ENCODE results near the gene STC2.
A peak's percentile ranks its signal among the peaks of the same experiment; 100 is the strongest.

Gene STC2

GRCh38 chr5:173340451-173340850, 12.2 kb upstream of the STC2 start:
- Histone ChIP-seq H3K36me3 (ENCODE audit: control insufficient read depth in 1 of 2, insufficient read depth in 2 of 2, low read length in 2 of 2) (no peaks in the 10 kb centered on the region), H3K4me1 (ENCODE audit: control insufficient read depth in 1 of 2, insufficient read depth in 2 of 2, low read length in 2 of 2) (no peaks in the 10 kb centered on the region), H3K9me3 (ENCODE audit: control insufficient read depth in 1 of 2, low read length in 2 of 2) (no peaks in the 10 kb centered on the region), H3K27ac (ENCODE audit: low read depth, low read length) (no peak overlapping the region), H3K4me3 (ENCODE audit: low read depth in 1 of 2, low read length in 2 of 2) (no peak overlapping the region), H3K9ac (ENCODE audit: low read depth in 1 of 2, low read length in 2 of 2) (no peak overlapping the region), H3K27me3 (ENCODE audit: control insufficient read depth in 1 of 2, insufficient read depth in 2 of 2, low read length in 2 of 2) (peaks cover 0 to 10% of the 10 kb centered on the region in 2 donors)

GRCh38 chr5:173339286-173339685, 11.1 kb upstream of the STC2 start:
- no peak overlapping the region for H3K4me3 ChIP-seq (ENCODE audit: low read depth in 1 of 2, low read length in 2 of 2)
- no peak overlapping the region for H3K9ac ChIP-seq (ENCODE audit: low read depth in 1 of 2, low read length in 2 of 2)
- H3K27me3 ChIP-seq (ENCODE audit: control insufficient read depth in 1 of 2, insufficient read depth in 2 of 2, low read length in 2 of 2), result peaks cover 0 to 10% of the 10 kb centered on the region in 2 donors
- no peak overlapping the region for H3K27ac ChIP-seq (ENCODE audit: low read depth, low read length)
- no peaks in the 10 kb centered on the region for H3K4me1 ChIP-seq (ENCODE audit: control insufficient read depth in 1 of 2, insufficient read depth in 2 of 2, low read length in 2 of 2)
- H3K36me3 ChIP-seq (ENCODE audit: control insufficient read depth in 1 of 2, insufficient read depth in 2 of 2, low read length in 2 of 2), result no peaks in the 10 kb centered on the region
- no peaks in the 10 kb centered on the region for H3K9me3 ChIP-seq (ENCODE audit: control insufficient read depth in 1 of 2, low read length in 2 of 2)

- H3K4me1 ChIP-seq (ENCODE audit: control insufficient read depth in 1 of 2, insufficient read depth in 2 of 2, low read length in 2 of 2), result no peaks in the 10 kb centered on the region
- no peaks in the 10 kb centered on the region for H3K9me3 ChIP-seq (ENCODE audit: control insufficient read depth in 1 of 2, low read length in 2 of 2)
- H3K36me3 ChIP-seq (ENCODE audit: control insufficient read depth in 1 of 2, insufficient read depth in 2 of 2, low read length in 2 of 2), result no peaks in the 10 kb centered on the region
- H3K27ac ChIP-seq (ENCODE audit: low read depth, low read length), result no peak overlapping the region
- H3K9ac ChIP-seq (ENCODE audit: low read depth in 1 of 2, low read length in 2 of 2), result no peak overlapping the region
- no peak overlapping the region for H3K4me3 ChIP-seq (ENCODE audit: low read depth in 1 of 2, low read length in 2 of 2)
- peaks cover 0 to 10% of the 10 kb centered on the region in 2 donors for H3K27me3 ChIP-seq (ENCODE audit: control insufficient read depth in 1 of 2, insufficient read depth in 2 of 2, low read length in 2 of 2)
Measured at GRCh38 chr5:173338380-173339015, 10.3 kb upstream of the STC2 start.

GRCh38 chr5:173334808-173335207, 6.6 kb upstream of the STC2 start:
- Histone ChIP-seq H3K9me3 (ENCODE audit: control insufficient read depth in 1 of 2, low read length in 2 of 2) (no peaks in the 10 kb centered on the region), H3K27ac (ENCODE audit: low read depth, low read length) (no peak overlapping the region), H3K9ac (ENCODE audit: low read depth in 1 of 2, low read length in 2 of 2) (no peak overlapping the region), H3K27me3 (ENCODE audit: control insufficient read depth in 1 of 2, insufficient read depth in 2 of 2, low read length in 2 of 2) (peaks cover 16 to 20% of the 10 kb centered on the region in 2 donors), H3K36me3 (ENCODE audit: control insufficient read depth in 1 of 2, insufficient read depth in 2 of 2, low read length in 2 of 2) (no peaks in the 10 kb centered on the region), H3K4me3 (ENCODE audit: low read depth in 1 of 2, low read length in 2 of 2) (no peak overlapping the region), H3K4me1 (ENCODE audit: control insufficient read depth in 1 of 2, insufficient read depth in 2 of 2, low read length in 2 of 2) (no peaks in the 10 kb centered on the region)

GRCh38 chr5:173333925-173334661, 5.9 kb upstream of the STC2 start:
- no peaks in the 10 kb centered on the region for H3K9me3 ChIP-seq (ENCODE audit: control insufficient read depth in 1 of 2, low read length in 2 of 2)
- H3K27ac ChIP-seq (ENCODE audit: low read depth, low read length), result no peak overlapping the region
- peaks cover 1% of the 10 kb centered on the region in 2 donors for H3K4me1 ChIP-seq (ENCODE audit: control insufficient read depth in 1 of 2, insufficient read depth in 2 of 2, low read length in 2 of 2)
- no peak overlapping the region for H3K9ac ChIP-seq (ENCODE audit: low read depth in 1 of 2, low read length in 2 of 2)
- no peak overlapping the region for H3K4me3 ChIP-seq (ENCODE audit: low read depth in 1 of 2, low read length in 2 of 2)
- H3K27me3 ChIP-seq (ENCODE audit: control insufficient read depth in 1 of 2, insufficient read depth in 2 of 2, low read length in 2 of 2), result peaks cover 19 to 24% of the 10 kb centered on the region in 2 donors
- no peaks in the 10 kb centered on the region for H3K36me3 ChIP-seq (ENCODE audit: control insufficient read depth in 1 of 2, insufficient read depth in 2 of 2, low read length in 2 of 2)

GRCh38 chr5:173331956-173332479, 3.8 kb upstream of the STC2 start:
- Histone ChIP-seq H3K9me3 (ENCODE audit: control insufficient read depth in 1 of 2, low read length in 2 of 2) (no peaks in the 10 kb centered on the region), H3K27ac (ENCODE audit: low read depth, low read length) (no peak overlapping the region), H3K4me3 (ENCODE audit: low read depth in 1 of 2, low read length in 2 of 2) (no peak overlapping the region), H3K36me3 (ENCODE audit: control insufficient read depth in 1 of 2, insufficient read depth in 2 of 2, low read length in 2 of 2) (no peaks in the 10 kb centered on the region), H3K9ac (ENCODE audit: low read depth in 1 of 2, low read length in 2 of 2) (no peak overlapping the region), H3K27me3 (ENCODE audit: control insufficient read depth in 1 of 2, insufficient read depth in 2 of 2, low read length in 2 of 2) (peaks cover 35 to 44% of the 10 kb centered on the region in 2 donors), H3K4me1 (ENCODE audit: control insufficient read depth in 1 of 2, insufficient read depth in 2 of 2, low read length in 2 of 2) (peaks cover 8 to 15% of the 10 kb centered on the region in 2 donors)

- H3K4me1 ChIP-seq (ENCODE audit: control insufficient read depth in 1 of 2, insufficient read depth in 2 of 2, low read length in 2 of 2), result peaks cover 8 to 15% of the 10 kb centered on the region in 2 donors
- H3K36me3 ChIP-seq (ENCODE audit: control insufficient read depth in 1 of 2, insufficient read depth in 2 of 2, low read length in 2 of 2), result no peaks in the 10 kb centered on the region
- H3K27ac ChIP-seq (ENCODE audit: low read depth, low read length), result no peak overlapping the region
- no peaks in the 10 kb centered on the region for H3K9me3 ChIP-seq (ENCODE audit: control insufficient read depth in 1 of 2, low read length in 2 of 2)
- no peak overlapping the region for H3K4me3 ChIP-seq (ENCODE audit: low read depth in 1 of 2, low read length in 2 of 2)
- H3K9ac ChIP-seq (ENCODE audit: low read depth in 1 of 2, low read length in 2 of 2), result no peak overlapping the region
- H3K27me3 ChIP-seq (ENCODE audit: control insufficient read depth in 1 of 2, insufficient read depth in 2 of 2, low read length in 2 of 2), result peaks cover 40 to 49% of the 10 kb centered on the region in 2 donors
Measured at GRCh38 chr5:173331287-173331686, 3.1 kb upstream of the STC2 start.

- no peaks in the 10 kb centered on the region for H3K9me3 ChIP-seq (ENCODE audit: control insufficient read depth in 1 of 2, low read length in 2 of 2)
- peaks cover 8 to 15% of the 10 kb centered on the region in 2 donors for H3K4me1 ChIP-seq (ENCODE audit: control insufficient read depth in 1 of 2, insufficient read depth in 2 of 2, low read length in 2 of 2)
- H3K4me3 ChIP-seq (ENCODE audit: low read depth in 1 of 2, low read length in 2 of 2), result no peak overlapping the region
- H3K9ac ChIP-seq (ENCODE audit: low read depth in 1 of 2, low read length in 2 of 2), result no peak overlapping the region
- H3K36me3 ChIP-seq (ENCODE audit: control insufficient read depth in 1 of 2, insufficient read depth in 2 of 2, low read length in 2 of 2), result no peaks in the 10 kb centered on the region
- H3K27me3 ChIP-seq (ENCODE audit: control insufficient read depth in 1 of 2, insufficient read depth in 2 of 2, low read length in 2 of 2), result peaks cover 42 to 57% of the 10 kb centered on the region in 2 donors
- no peak overlapping the region for H3K27ac ChIP-seq (ENCODE audit: low read depth, low read length)
Measured at GRCh38 chr5:173330338-173331206, 2.4 kb upstream of the STC2 start.

- H3K27ac ChIP-seq (ENCODE audit: low read depth, low read length), result no peak overlapping the region
- H3K9ac ChIP-seq (ENCODE audit: low read depth in 1 of 2, low read length in 2 of 2), result no peak overlapping the region
- peak overlapping the region in 1 of 2 donors; percentile 55 for H3K4me3 ChIP-seq (ENCODE audit: low read depth in 1 of 2, low read length in 2 of 2)
- no peaks in the 10 kb centered on the region for H3K36me3 ChIP-seq (ENCODE audit: control insufficient read depth in 1 of 2, insufficient read depth in 2 of 2, low read length in 2 of 2)
- H3K4me1 ChIP-seq (ENCODE audit: control insufficient read depth in 1 of 2, insufficient read depth in 2 of 2, low read length in 2 of 2), result peaks cover 8 to 15% of the 10 kb centered on the region in 2 donors
- H3K27me3 ChIP-seq (ENCODE audit: control insufficient read depth in 1 of 2, insufficient read depth in 2 of 2, low read length in 2 of 2), result peaks cover 50 to 64% of the 10 kb centered on the region in 2 donors
- no peaks in the 10 kb centered on the region for H3K9me3 ChIP-seq (ENCODE audit: control insufficient read depth in 1 of 2, low read length in 2 of 2)
Measured at GRCh38 chr5:173329491-173330337, 1.5 kb upstream of the STC2 start.

Data from duodenal mucosa (tissue), 2 donors.